Activated CD8-positive, alpha-beta memory T cell treated with anti-CD3 and anti-CD28 coated beads, Interleukin-2, amount 10 ng/mL, durations not matched to agents 7 days and 5 days (primary cell): ENCODE measurements around the gene ARPC1B. TPM values are rescaled to one million over a fixed set of nuclear protein-coding genes. Genes with fewer than 3 reads are reported as not detected.

Experiments
- ATAC-seq: fragments of 150-1000 bp; cut with Tn5 transposase; one replicate; pipeline ENCODE4 v1.10.0; 2021; ENCODE audit warnings: moderate library complexity
- CTCF ChIA-PET: fragments of 350-600 bp; sonication (Branson Sonifier 250); formaldehyde crosslinking; loops from one replicate; lab custom pipeline; 2021; ENCODE audit warnings: antibody characterized with exemption; lab: Charles Lee
- DNase-seq: peaks from one replicate; pipeline ENCODE4 v3.0.0-alpha.2; 2020
- H3K27ac Mint-ChIP-seq: one replicate; pipeline ENCODE4 v1.8.0; 2021; ENCODE audit warnings: mild to moderate bottlenecking, mixed read lengths
- H3K27me3 Mint-ChIP-seq: one replicate; pipeline ENCODE4 v1.8.0; 2021; ENCODE audit warnings: mixed read lengths
- H3K36me3 Mint-ChIP-seq: one replicate; pipeline ENCODE4 v1.8.0; 2021; ENCODE audit warnings: mild to moderate bottlenecking, mixed read lengths
- H3K4me1 Mint-ChIP-seq: one replicate; pipeline ENCODE4 v1.8.0; 2021; ENCODE audit warnings: mixed read lengths
- H3K4me3 Mint-ChIP-seq: one replicate; pipeline ENCODE4 v1.8.0; 2021; ENCODE audit warnings: mild to moderate bottlenecking, moderate library complexity, mixed read lengths
- H3K9me3 Mint-ChIP-seq: one replicate; pipeline ENCODE4 v1.8.0; 2022; ENCODE audit warnings: low read depth, mixed read lengths
- total RNA-seq, 2 experiments: library from RNA; stranded (reverse); gene quantifications; one replicate each; pipeline ENCODE4 v1.2.3, GENCODE V29; 2021

Gene ARPC1B
- total RNA-seq, 2 experiments from 2014 or later = 388 to 398 TPM

DNA sequence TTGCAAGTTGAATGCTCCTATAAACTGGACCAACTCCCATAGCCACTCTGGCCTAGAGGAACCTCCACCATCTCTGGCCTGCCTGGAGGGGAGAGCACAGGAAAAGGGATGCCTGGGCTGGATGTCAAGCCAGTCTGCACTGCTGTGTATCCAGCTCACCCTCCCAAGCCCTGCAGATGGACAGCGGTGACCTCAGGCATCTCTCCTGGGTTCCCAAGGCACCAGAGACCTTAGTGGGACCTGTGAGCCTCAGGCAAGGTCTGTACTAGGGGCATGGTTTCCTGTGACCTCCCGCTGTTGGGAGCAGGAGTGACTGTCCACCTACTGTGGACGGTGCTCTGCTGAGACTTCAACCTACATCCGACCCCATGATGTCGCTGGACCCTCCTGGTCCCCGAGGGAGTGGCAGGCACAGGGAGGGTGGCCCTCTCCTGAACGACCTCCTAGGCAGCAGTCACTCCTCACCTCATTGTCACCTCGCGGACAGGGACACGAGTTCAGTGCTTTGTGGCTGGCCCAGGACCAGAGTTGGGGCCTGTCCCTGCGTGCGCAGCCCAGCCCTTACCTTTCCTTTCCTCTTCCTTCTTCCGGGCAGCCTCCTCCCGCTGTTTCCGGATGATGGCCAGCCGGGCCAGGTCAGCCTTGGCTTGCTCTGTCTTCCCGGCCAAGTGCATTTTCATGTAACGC lies 22.9 kb downstream of the ARPC1B start:
- Mint-ChIP-seq H3K27ac (peak overlapping the region; percentile 25), H3K9me3 (no peaks in the 10 kb centered on the region), H3K4me3 (no peak overlapping the region), H3K4me1 (peaks cover 12% of the 10 kb centered on the region), H3K36me3 (peaks cover 53% of the 10 kb centered on the region), H3K27me3 (no peaks in the 10 kb centered on the region)
- DNase-seq = no peak
- CTCF ChIA-PET = no interaction called here
- no peak for ATAC-seq

DNA sequence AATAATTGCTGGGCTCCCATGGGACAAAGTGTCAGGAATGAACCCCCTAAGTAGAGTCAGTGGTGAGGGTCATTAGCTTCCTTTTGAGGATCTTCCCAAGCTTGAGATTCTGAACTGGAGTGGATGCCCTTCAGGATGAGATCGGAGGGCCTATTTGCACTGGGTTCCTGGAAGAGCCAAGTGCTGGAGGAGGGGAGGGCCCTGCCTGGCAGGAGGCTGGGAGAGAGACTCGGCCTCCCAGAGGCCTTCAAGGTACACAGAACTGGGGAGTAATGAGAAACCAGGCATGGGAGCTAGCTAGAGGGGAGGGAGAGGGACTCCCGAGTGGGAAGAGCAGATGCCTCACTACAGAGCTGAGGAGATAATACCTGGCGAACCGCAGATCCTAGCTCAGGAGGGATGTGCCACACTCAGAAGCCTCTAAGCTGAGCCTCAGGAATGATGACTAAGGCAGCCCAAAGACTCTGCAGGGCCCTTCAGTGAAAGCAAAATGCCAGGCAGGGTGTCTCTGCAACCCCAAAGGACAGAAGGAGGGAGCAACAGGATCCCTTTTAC lies 24.4 kb downstream of the ARPC1B start:
- CTCF ChIA-PET = interaction anchor here (2.5 kb wide), 1 partner anchor 9 kb away, joined by 10 read pairs; the partner anchor contains the start of genes BUD31 and PDAP1
- H3K4me3 Mint-ChIP-seq = no peak overlapping the region

DNA sequence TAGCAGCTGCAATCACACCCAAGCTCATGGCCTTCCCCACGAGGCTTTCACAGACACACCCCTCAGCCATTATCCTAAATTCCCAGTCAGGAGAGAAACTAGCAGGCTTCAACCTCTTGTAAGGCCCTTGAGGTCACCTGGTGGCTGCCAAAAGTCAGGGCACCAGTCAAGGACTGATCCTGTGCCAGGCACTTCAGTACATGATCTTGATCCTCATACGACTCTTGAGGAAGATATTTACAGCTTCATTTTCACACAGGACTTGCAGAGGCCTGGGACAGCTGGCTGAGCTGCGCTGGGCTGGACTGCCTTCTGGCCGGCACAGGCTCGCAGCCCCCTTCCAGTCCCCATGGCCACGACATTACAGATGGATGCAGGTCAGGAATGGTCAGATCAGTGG lies 25.1 kb downstream of the ARPC1B start:
- Mint-ChIP-seq H3K4me1 (peaks cover 6% of the 10 kb centered on the region), H3K9me3 (no peaks in the 10 kb centered on the region), H3K4me3 (no peak overlapping the region), H3K27me3 (no peaks in the 10 kb centered on the region), H3K27ac (peak overlapping the region; percentile 65), H3K36me3 (peaks cover 50% of the 10 kb centered on the region)
- ATAC-seq (no peak), DNase-seq (no peak)
- CTCF ChIA-PET = interaction anchor here (2.5 kb wide), 1 partner anchor 9 kb away, joined by 10 read pairs; the partner anchor contains the start of genes BUD31 and PDAP1

More for the DNA sequence above, 24.4 kb downstream of the ARPC1B start:
- no peaks in the 10 kb centered on the region for H3K27me3 Mint-ChIP-seq
- H3K36me3 Mint-ChIP-seq = peaks cover 53% of the 10 kb centered on the region
- H3K9me3 Mint-ChIP-seq = no peaks in the 10 kb centered on the region
- peak overlapping the region; percentile 50 for H3K27ac Mint-ChIP-seq
- DNase-seq (no peak), ATAC-seq (no peak)
- peaks cover 2% of the 10 kb centered on the region for H3K4me1 Mint-ChIP-seq

DNA sequence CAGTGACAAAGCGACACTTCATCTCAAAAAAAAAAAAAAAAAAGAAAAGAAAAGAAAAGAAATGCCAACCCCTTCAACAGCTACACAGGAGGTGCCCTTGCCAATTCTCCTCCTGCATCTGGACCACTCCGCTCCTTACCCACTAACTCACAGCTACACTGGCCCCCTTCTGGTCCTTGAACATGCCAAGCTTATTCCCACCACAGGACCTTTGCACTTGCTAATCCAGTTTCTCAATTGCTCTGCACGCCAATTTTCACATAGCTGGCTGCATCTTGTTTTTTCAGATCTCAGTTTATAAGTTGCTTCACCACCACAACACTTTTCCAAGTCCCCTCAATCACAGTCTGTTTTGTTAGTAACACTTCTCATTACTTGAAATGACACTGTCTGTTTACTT lies 28.3 kb downstream of the ARPC1B start:
- peak overlapping the region; percentile 7 for H3K27ac Mint-ChIP-seq
- H3K27me3 Mint-ChIP-seq = no peaks in the 10 kb centered on the region
- no peaks in the 10 kb centered on the region for H3K9me3 Mint-ChIP-seq
- CTCF ChIA-PET = no interaction called here
- no peak overlapping the region for H3K4me3 Mint-ChIP-seq
- peaks cover 25% of the 10 kb centered on the region for H3K36me3 Mint-ChIP-seq
- H3K4me1 Mint-ChIP-seq = peaks cover 29% of the 10 kb centered on the region
- no peak for DNase-seq
- ATAC-seq = no peak

DNA sequence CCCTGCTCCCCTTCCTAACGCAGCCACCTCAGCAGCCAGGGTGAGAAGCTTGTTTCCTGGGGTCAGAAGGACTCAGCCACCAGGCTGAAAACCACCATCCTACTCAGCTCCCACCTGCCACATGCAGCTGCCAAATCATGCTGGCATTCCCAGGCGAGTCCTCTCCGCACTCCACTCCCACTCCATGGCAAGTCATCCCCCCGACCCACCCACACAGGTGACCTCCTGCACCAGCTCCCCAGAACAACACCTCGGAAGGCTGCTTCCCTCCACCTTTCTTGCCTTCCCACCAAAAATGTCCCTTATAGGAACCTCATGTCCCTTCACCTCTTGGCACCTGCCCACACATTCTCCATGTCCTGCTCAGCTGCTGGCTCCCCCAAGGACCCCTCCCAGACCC lies 29.2 kb downstream of the ARPC1B start:
- H3K27ac Mint-ChIP-seq = peak overlapping the region; percentile 9
- H3K27me3 Mint-ChIP-seq = no peaks in the 10 kb centered on the region
- no peak for DNase-seq
- CTCF ChIA-PET = no interaction called here
- H3K4me3 Mint-ChIP-seq = no peak overlapping the region
- H3K9me3 Mint-ChIP-seq = no peaks in the 10 kb centered on the region
- peaks cover 29% of the 10 kb centered on the region for H3K4me1 Mint-ChIP-seq
- peaks cover 22% of the 10 kb centered on the region for H3K36me3 Mint-ChIP-seq
- ATAC-seq = no peak

DNA sequence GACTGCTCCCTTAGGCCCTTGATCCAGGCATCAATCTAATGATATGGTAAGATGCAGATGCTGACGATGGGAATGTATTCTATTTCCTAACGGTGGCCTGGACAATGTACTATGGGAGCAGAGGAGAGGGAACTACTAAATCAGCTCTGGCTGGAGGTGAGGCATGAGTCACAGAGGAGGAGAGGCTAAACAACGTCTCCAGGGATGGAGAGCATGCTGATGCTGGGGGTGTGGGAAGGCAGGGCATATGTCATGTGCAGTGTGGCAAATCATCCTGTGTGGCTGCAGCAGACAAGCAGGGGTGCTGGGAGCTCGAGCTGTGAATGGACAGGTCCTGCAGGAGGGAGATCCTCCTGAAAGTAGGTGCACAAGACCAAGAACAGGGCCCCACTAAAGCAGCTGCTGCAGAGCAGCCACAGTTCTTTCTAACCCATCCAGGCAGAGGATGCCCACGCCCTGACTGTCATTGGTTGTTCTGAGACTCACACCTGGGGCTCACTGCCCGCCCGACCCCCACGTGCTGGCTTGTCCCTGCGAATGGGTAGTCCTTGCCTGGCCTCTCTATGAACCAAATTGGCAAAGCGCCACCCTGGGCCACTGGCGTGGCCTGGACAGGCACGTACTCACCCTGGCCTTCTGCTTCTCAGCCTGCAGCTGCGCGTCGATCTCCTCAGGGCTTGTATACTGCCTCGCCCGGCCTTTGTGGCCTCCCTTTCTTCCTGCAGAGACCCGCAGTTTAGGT lies 29.9 kb downstream of the ARPC1B start:
- CTCF ChIA-PET = no interaction called here
- Mint-ChIP-seq H3K36me3 (peaks cover 22% of the 10 kb centered on the region), H3K27ac (peak overlapping the region; percentile 8)

DNA sequence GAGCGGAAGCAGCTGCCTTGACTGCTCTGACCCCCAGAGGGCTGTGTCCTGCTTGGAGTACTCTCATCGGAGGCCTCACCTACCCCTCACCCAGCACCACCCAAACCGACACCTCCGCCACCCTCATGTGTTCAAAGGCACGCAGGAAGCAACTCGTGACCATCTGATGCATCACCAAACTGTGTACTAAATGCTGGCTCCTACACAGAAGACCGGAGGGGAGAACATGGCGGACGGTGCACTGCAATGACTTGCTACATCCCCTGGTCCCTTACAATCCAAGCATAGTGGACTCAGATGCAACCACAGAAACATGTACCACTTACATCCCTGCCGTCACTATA lies 30.4 kb downstream of the ARPC1B start:
- no peak for ATAC-seq
- no peak for DNase-seq
- CTCF ChIA-PET = no interaction called here
- Mint-ChIP-seq H3K4me1 (peaks cover 32% of the 10 kb centered on the region), H3K27me3 (no peaks in the 10 kb centered on the region), H3K36me3 (peaks cover 22% of the 10 kb centered on the region), H3K27ac (no peak overlapping the region), H3K4me3 (no peak overlapping the region), H3K9me3 (no peaks in the 10 kb centered on the region)

More for the DNA sequence above, 29.9 kb downstream of the ARPC1B start:
- Mint-ChIP-seq H3K27me3 (no peaks in the 10 kb centered on the region), H3K4me3 (no peak overlapping the region), H3K4me1 (peaks cover 29% of the 10 kb centered on the region), H3K9me3 (no peaks in the 10 kb centered on the region)
- DNase-seq (no peak), ATAC-seq (no peak)

DNA sequence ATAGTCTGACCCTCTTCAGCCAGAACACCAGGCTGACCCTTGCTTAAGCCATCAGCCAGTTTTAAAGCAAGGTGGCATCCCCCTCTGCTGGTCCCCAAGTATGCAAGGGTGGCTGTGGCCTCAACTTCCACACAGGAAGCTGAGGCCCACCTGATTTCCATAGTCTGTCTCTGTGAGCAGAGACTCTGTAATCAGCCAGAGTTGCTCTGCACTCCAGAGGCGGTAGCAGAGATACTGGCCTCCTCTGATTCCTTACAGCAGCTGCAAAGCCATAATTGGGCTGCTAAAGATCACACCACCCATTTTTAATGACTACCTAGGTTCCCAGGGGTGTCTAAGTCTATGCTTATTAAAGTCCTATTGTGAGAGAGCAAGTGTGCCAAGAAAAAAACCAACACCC lies 32.0 kb downstream of the ARPC1B start:
- DNase-seq = no peak
- peak overlapping the region; percentile 90 for H3K27ac Mint-ChIP-seq
- ATAC-seq = no peak
- H3K9me3 Mint-ChIP-seq = no peaks in the 10 kb centered on the region
- CTCF ChIA-PET = interaction anchor here (0.8 to 1.7 kb wide), 7 partner anchors 9 to 432 kb away, joined by 3 to 17 read pairs (median 3); no protein-coding TSS in a partner anchor
- H3K27me3 Mint-ChIP-seq = no peaks in the 10 kb centered on the region
- H3K4me3 Mint-ChIP-seq = peak overlapping the region; percentile 96
- H3K36me3 Mint-ChIP-seq = peaks cover 25% of the 10 kb centered on the region
- peaks cover 46% of the 10 kb centered on the region for H3K4me1 Mint-ChIP-seq

DNA sequence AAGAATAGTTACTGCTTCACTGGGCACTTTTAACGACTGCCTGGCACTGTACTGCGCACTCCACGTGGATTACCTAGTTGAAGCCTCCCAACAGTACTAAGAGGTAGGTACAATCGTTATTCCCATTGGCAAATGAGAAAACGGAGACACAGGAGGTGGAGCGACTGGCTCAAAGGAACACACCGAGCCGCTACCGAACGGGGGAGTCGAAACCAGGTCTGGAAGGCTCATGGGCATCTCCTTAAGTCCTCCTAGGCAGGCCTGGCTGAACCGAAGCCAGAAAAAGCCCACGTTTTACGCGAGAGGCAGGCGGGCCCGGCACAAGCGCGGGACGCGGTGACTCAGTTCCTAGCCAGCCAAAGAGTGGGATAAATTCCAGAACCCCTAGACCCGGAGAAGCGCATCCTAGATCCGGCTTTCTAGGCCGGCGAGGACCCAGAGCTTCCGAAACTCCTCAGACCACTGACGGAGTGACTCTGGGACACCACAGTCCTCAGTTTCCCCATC lies 33.4 kb downstream of the ARPC1B start:
- H3K36me3 Mint-ChIP-seq = peaks cover 30% of the 10 kb centered on the region

DNA sequence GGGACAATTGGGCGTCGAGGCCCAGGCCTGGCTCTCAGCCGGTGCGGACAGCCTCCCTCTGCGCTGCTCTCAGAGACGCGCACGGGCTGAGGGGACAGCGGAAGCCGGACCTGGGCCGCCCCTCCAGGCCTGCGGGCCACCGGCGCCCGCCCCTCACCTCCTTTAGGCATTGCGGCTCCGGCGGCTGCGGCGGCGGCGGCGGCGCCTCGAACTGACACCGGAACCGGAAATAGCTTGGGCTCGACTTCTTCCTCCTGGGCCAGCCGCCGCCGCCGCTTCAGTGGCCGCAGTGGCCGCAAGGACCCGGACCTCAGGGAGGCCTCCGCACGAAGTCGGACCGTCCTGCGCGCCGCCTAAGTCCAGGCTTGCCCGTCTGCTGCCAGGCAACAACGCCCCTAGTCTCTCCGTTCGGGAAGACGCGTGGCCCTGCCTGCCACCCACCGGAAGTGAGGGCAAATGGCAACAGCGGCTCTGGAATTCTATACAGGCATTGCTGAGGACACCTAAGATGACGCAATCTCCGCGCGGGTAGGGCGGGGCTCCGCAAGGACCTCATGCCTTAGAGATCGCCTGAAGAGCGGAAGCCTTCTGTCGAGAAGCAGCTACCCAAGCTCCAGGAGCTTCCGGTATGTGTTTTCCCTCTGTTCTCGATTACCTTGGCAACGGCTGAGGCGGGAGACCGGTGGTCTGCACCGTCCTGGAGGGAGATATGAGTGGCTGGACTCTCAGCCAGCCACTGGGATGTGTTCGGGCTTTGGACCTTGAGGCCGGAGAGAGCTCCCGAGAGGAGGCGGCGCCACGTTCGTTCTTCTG lies 34.1 kb downstream of the ARPC1B start, which contains the start of the genes BUD31 and PDAP1:
Gene BUD31 (plus strand): TSS at position 591 of the 813 bp plus-strand sequence. CDS start 2,124 bp downstream, outside the sequence.
Gene PDAP1 (minus strand): TSS at position 219 of the 813 bp plus-strand sequence. CDS start 49 bp downstream, at position 170.
- ATAC-seq = peak; percentile 85
- H3K36me3 Mint-ChIP-seq = peaks cover 32% of the 10 kb centered on the region
- H3K4me1 Mint-ChIP-seq = peaks cover 54% of the 10 kb centered on the region
- peak within 1 kb of the TSS; percentile 96 for H3K4me3 Mint-ChIP-seq
- H3K27ac Mint-ChIP-seq = peak within 1 kb of the TSS; percentile 90
- no peaks in the 10 kb centered on the region for H3K9me3 Mint-ChIP-seq
- peak; percentile 96 for DNase-seq
- H3K27me3 Mint-ChIP-seq = no peaks in the 10 kb centered on the region
- CTCF ChIA-PET = interaction anchor here (0.6 to 2.9 kb wide), 11 partner anchors 9 to 216 kb away, joined by 3 to 10 read pairs (median 3); partner anchors contain the start of gene ZKSCAN5

More for the DNA sequence above, 33.4 kb downstream of the ARPC1B start:
- Mint-ChIP-seq H3K4me1 (peaks cover 50% of the 10 kb centered on the region), H3K27ac (peak overlapping the region; percentile 90), H3K27me3 (no peaks in the 10 kb centered on the region), H3K4me3 (peak overlapping the region; percentile 96), H3K9me3 (no peaks in the 10 kb centered on the region)
- ATAC-seq (peak; percentile 16), DNase-seq (peak; percentile 64)
- CTCF ChIA-PET = interaction anchor here (0.8 to 2.9 kb wide), 13 partner anchors 8 to 216 kb away, joined by 3 to 17 read pairs (median 3); partner anchors contain the start of gene ZKSCAN5

DNA sequence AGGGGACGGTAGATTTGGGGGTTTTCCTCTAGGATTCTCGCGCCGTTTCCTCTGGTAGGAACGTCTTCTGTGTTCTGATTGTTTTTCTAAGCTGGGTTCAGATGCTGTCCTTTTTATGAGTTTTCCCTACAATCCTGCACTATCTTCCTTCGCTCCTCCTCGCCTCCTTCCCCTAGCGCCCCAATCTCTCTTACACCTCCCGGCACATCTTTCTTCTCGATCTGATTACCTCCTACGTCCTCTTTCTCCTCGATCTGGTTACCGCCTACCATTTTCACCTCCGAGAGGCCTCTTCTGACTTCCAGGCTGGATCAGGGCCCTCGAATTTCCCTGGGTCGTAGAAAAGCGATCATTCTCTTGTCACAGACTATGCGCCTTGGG lies 34.7 kb downstream of the ARPC1B start:
- Mint-ChIP-seq H3K9me3 (no peaks in the 10 kb centered on the region), H3K4me3 (peak overlapping the region; percentile 96), H3K27ac (peak overlapping the region; percentile 90), H3K36me3 (peaks cover 28% of the 10 kb centered on the region), H3K4me1 (peaks cover 49% of the 10 kb centered on the region), H3K27me3 (no peaks in the 10 kb centered on the region)
- DNase-seq (no peak), ATAC-seq (peak; percentile 8)
- CTCF ChIA-PET = interaction anchor here (0.8 to 2.9 kb wide), 8 partner anchors 10 to 215 kb away, joined by 3 to 10 read pairs (median 4); partner anchors contain the start of gene ZKSCAN5

DNA sequence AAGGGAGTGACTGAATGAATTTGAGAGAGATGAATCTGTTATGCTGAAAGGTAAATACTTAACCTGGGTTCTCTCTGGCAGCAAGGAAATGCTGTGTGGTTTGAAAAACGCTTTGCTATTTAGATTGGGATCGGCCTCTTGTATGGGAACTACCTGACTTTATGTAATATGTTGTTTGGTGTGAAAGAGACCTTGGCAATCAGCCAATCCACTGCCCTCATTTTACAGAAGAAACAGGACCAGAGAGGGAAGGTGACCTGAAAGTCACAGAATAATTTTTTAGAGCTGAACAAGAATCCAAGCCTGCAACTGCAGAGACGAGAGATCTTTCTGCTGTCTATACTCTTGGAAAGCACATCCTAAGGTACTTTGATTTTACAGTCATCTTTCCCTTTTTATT lies 35.3 kb downstream of the ARPC1B start:
- peak overlapping the region; percentile 90 for H3K27ac Mint-ChIP-seq
- CTCF ChIA-PET = interaction anchor here (1.0 to 2.9 kb wide), 3 partner anchors 10 to 65 kb away, joined by 3 to 10 read pairs (median 3); no protein-coding TSS in a partner anchor
- peaks cover 47% of the 10 kb centered on the region for H3K4me1 Mint-ChIP-seq
- ATAC-seq = no peak
- H3K4me3 Mint-ChIP-seq = peak overlapping the region; percentile 96
- peaks cover 28% of the 10 kb centered on the region for H3K36me3 Mint-ChIP-seq
- no peak for DNase-seq
- H3K9me3 Mint-ChIP-seq = no peaks in the 10 kb centered on the region
- no peaks in the 10 kb centered on the region for H3K27me3 Mint-ChIP-seq
